ENCODE measurements around the gene LRRC71. TPM values are rescaled to one million over a fixed set of nuclear protein-coding genes. Genes with fewer than 3 reads are reported as not detected.

LRRC71 gene
- total RNA-seq, 1 experiment from 2014 or later = not detected

- Mint-ChIP-seq H3K36me3 (ENCODE audit: insufficient read depth, unreplicated experiment) (peaks cover 67% of the 10 kb centered on the region), H3K4me3 (ENCODE audit: unreplicated experiment) (no peak overlapping the region), H3K27me3 (ENCODE audit: insufficient read depth, unreplicated experiment) (no peaks in the 10 kb centered on the region), H3K4me1 (ENCODE audit: insufficient read depth, unreplicated experiment) (no peaks in the 10 kb centered on the region), H3K27ac (ENCODE audit: low read depth, unreplicated experiment) (no peak overlapping the region), H3K9me3 (ENCODE audit: unreplicated experiment) (no peaks in the 10 kb centered on the region)
- no TSS peak for BruUV-seq (replicated peaks)
- POLR2A ChIA-PET = interaction anchor here (0.9 kb wide), 1 partner anchor 58 kb away, joined by 3 read pairs; no protein-coding TSS in a partner anchor
- CTCF ChIA-PET = interaction anchor here (1.7 to 3.3 kb wide), 2 partner anchors 14 to 104 kb away, joined by 8 to 20 read pairs; no protein-coding TSS in a partner anchor
- DNase-seq (ENCODE audit: unreplicated experiment) = no peak
- intact Hi-C loops (cut with micrococcal nuclease) = no loop called here
- no peak for TF ChIP-seq CTCF (IDR thresholded peaks at IDR 0.05; ENCODE audit: unreplicated experiment)
Measured at GRCh38 chr1:156942576-156942975, 22.1 kb downstream of the LRRC71 start.

GRCh38 chr1:156943756-156944155 lies 23.3 kb downstream of the LRRC71 start:
- Mint-ChIP-seq H3K4me1 (ENCODE audit: insufficient read depth, unreplicated experiment) (no peaks in the 10 kb centered on the region), H3K36me3 (ENCODE audit: insufficient read depth, unreplicated experiment) (peaks cover 66% of the 10 kb centered on the region), H3K4me3 (ENCODE audit: unreplicated experiment) (no peak overlapping the region), H3K27ac (ENCODE audit: low read depth, unreplicated experiment) (no peak overlapping the region), H3K9me3 (ENCODE audit: unreplicated experiment) (no peaks in the 10 kb centered on the region), H3K27me3 (ENCODE audit: insufficient read depth, unreplicated experiment) (no peaks in the 10 kb centered on the region)
- no peak for DNase-seq (ENCODE audit: unreplicated experiment)
- no peak for TF ChIP-seq CTCF (IDR thresholded peaks at IDR 0.05; ENCODE audit: unreplicated experiment)
- no TSS peak for BruUV-seq (replicated peaks)
- intact Hi-C loops (cut with micrococcal nuclease) = no loop called here
- CTCF ChIA-PET = interaction anchor here (0.6 to 1.6 kb wide), 3 partner anchors 16 to 158 kb away, joined by 4 to 5 read pairs (median 5); no protein-coding TSS in a partner anchor
- POLR2A ChIA-PET = no interaction called here

- intact Hi-C loops (cut with micrococcal nuclease) = no loop called here
- BruUV-seq (replicated peaks) = no TSS peak
- no peak for TF ChIP-seq CTCF (IDR thresholded peaks at IDR 0.05; ENCODE audit: unreplicated experiment)
- Mint-ChIP-seq H3K4me3 (ENCODE audit: unreplicated experiment) (no peak overlapping the region), H3K36me3 (ENCODE audit: insufficient read depth, unreplicated experiment) (peaks cover 66% of the 10 kb centered on the region), H3K4me1 (ENCODE audit: insufficient read depth, unreplicated experiment) (no peaks in the 10 kb centered on the region), H3K9me3 (ENCODE audit: unreplicated experiment) (no peaks in the 10 kb centered on the region), H3K27ac (ENCODE audit: low read depth, unreplicated experiment) (no peak overlapping the region), H3K27me3 (ENCODE audit: insufficient read depth, unreplicated experiment) (no peaks in the 10 kb centered on the region)
- DNase-seq (ENCODE audit: unreplicated experiment) = no peak
- CTCF ChIA-PET = interaction anchor here (0.6 to 1.6 kb wide), 3 partner anchors 17 to 159 kb away, joined by 4 to 5 read pairs (median 5); no protein-coding TSS in a partner anchor
- POLR2A ChIA-PET = no interaction called here
Measured at GRCh38 chr1:156944268-156944667, 23.8 kb downstream of the LRRC71 start.

- Mint-ChIP-seq H3K4me3 (ENCODE audit: unreplicated experiment) (no peak overlapping the region), H3K4me1 (ENCODE audit: insufficient read depth, unreplicated experiment) (no peaks in the 10 kb centered on the region), H3K27ac (ENCODE audit: low read depth, unreplicated experiment) (no peak overlapping the region), H3K27me3 (ENCODE audit: insufficient read depth, unreplicated experiment) (no peaks in the 10 kb centered on the region), H3K36me3 (ENCODE audit: insufficient read depth, unreplicated experiment) (peaks cover 68% of the 10 kb centered on the region), H3K9me3 (ENCODE audit: unreplicated experiment) (no peaks in the 10 kb centered on the region)
- ChIA-PET CTCF (interaction anchor here (0.6 to 1.6 kb wide), 3 partner anchors 17 to 25 kb away, joined by 3 to 5 read pairs (median 3); no protein-coding TSS in a partner anchor), POLR2A (interaction anchor here (1.4 kb wide), 1 partner anchor 12 kb away, joined by 4 read pairs; no protein-coding TSS in a partner anchor)
- intact Hi-C loops (cut with micrococcal nuclease) = no loop called here
- no peak for DNase-seq (ENCODE audit: unreplicated experiment)
- BruUV-seq (replicated peaks) = no TSS peak
- no peak for TF ChIP-seq CTCF (IDR thresholded peaks at IDR 0.05; ENCODE audit: unreplicated experiment)
Measured at GRCh38 chr1:156944848-156945247, 24.4 kb downstream of the LRRC71 start.
